HG03432 (cell line): ENCODE data around the gene PCSK1N.

Source experiments
- ATAC-seq: cut with Tn5 transposase; IDR thresholded peaks from one replicate; pipeline ENCODE4 v1.9.1; 2021; ENCODE audit warnings: mild to moderate bottlenecking, moderate library complexity; ENCODE audit not compliant: unreplicated experiment

The PCSK1N gene

DNA sequence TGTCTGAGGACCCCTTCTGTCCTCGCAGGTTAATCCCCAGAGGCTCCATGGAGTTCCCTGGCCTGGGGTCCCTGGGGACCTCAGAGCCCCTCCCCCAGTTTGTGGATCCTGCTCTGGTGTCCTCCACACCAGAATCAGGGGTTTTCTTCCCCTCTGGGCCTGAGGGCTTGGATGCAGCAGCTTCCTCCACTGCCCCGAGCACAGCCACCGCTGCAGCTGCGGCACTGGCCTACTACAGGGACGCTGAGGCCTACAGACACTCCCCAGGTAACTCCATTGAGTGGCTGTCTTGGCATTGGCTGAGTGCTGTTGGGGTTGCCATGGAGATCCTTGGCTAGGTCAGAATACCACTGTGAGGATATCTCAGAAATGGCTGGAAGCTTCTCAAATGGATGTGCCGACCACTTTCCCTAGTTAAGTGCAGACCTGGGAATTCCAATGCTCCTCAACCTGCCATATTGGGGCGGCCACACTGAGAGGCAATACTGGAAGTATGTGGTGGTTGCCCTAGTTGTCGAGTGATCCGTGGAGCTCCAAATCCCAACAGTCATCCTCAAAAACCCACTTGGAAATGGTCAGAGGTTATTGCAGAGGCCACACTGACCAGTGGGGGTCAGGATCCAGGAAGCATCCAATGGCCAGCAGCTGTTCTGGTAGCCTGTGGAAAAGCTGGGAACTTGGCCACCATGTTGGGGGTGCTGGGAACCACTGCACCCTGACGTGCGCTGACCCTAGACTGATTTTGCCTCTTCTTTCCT lies 44.2 kb downstream of the PCSK1N start:
- ATAC-seq, result no peak

GRCh38 chrX:48790477-48790876 lies 44.9 kb downstream of the PCSK1N start:
- no peak for ATAC-seq

- ATAC-seq, result no peak
Measured at GRCh38 chrX:48789366-48790220, 45.8 kb downstream of the PCSK1N start.

- no peak for ATAC-seq
Measured at GRCh38 chrX:48787505-48788443, 47.6 kb downstream of the PCSK1N start.

- ATAC-seq, result no peak
Measured at GRCh38 chrX:48786825-48787504, 48.4 kb downstream of the PCSK1N start.

DNA sequence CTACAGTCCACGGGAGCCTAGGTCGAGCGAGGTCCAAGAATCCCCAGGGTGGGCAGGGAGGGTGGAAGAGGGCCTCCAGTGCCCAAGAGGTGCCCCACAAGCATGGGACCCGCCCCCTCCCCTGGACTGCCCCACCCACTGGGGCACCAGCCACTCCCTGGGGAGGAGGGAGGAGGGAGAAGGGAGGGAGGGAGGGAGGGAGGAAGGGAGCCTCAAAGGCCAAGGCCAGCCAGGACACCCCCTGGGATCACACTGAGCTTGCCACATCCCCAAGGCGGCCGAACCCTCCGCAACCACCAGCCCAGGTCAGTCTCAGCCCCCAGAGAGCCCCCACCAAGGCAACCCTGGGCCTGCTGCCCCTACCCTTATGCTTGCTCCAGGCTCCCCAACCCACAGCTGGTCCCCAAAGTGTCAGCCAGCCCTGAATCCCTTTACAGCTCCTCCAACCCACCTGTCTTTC lies 49.0 kb downstream of the PCSK1N start, which contains the start of gene GATA1:
Gene GATA1, plus strand, starts transcription at position 250 of the 460 bp plus-strand sequence. CDS start 4,520 bp downstream, outside the sequence.
- ATAC-seq, result no peak

- no peak for ATAC-seq
Measured at GRCh38 chrX:48785540-48786214, 49.7 kb downstream of the PCSK1N start.

- ATAC-seq, result no peak
Measured at GRCh38 chrX:48785186-48785539, 50.2 kb downstream of the PCSK1N start.

GRCh38 chrX:48784726-48785125 lies 50.7 kb downstream of the PCSK1N start:
- no peak for ATAC-seq

GRCh38 chrX:48782795-48783194 lies 52.6 kb downstream of the PCSK1N start:
- no peak for ATAC-seq

DNA sequence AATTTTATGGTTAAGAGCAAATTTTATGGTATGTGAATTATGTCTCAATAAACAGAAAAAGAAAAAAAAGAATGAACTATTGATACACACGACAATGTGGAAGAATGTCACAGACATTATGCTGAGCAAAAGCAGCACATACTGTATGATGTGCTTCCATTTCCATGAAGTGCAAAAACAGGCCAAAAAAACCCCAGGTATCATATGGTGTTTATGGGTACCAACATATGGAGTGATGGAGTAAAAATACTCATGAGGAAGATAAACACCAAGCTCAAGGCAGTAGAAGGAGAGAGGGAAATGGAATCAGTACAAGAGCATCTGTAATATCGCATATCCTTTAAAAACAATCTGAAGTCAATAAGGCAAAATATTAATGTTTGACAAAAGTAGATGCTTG lies 53.2 kb downstream of the PCSK1N start:
- no peak for ATAC-seq

- no peak for ATAC-seq
Measured at GRCh38 chrX:48781705-48782104, 53.7 kb downstream of the PCSK1N start.
